AG10803 (cell line): ENCODE results near the gene FIBP.

Experiments used
- DNase-seq: peaks from one replicate; pipeline ENCODE4 v3.0.0; 2010; ENCODE audit warnings: low read depth
- H3K4me3 ChIP-seq: 2 replicates; pipeline ENCODE4 v1.5.1; 2011; ENCODE audit warnings: mild to moderate bottlenecking, low read length, control low read depth
- TF ChIP-seq, protein P1 (sequence below): conservative IDR thresholded peaks from 2 replicates; pipeline ENCODE4 v1.5.1; 2011; ENCODE audit warnings: mild to moderate bottlenecking, low read length, control low read depth, inconsistent platforms

Gene FIBP

GRCh38 chr11:65862941-65863888 is 25.1 kb downstream of the FIBP start:
- no peak for DNase-seq
- TF ChIP-seq, protein P1, sequence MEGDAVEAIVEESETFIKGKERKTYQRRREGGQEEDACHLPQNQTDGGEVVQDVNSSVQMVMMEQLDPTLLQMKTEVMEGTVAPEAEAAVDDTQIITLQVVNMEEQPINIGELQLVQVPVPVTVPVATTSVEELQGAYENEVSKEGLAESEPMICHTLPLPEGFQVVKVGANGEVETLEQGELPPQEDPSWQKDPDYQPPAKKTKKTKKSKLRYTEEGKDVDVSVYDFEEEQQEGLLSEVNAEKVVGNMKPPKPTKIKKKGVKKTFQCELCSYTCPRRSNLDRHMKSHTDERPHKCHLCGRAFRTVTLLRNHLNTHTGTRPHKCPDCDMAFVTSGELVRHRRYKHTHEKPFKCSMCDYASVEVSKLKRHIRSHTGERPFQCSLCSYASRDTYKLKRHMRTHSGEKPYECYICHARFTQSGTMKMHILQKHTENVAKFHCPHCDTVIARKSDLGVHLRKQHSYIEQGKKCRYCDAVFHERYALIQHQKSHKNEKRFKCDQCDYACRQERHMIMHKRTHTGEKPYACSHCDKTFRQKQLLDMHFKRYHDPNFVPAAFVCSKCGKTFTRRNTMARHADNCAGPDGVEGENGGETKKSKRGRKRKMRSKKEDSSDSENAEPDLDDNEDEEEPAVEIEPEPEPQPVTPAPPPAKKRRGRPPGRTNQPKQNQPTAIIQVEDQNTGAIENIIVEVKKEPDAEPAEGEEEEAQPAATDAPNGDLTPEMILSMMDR, result no peak
- H3K4me3 ChIP-seq, result no peak overlapping the region

- TF ChIP-seq, protein P1, result no peak
- peak overlapping the region; percentile 96 for H3K4me3 ChIP-seq
- DNase-seq, result no peak
These were observed 26.0 kb downstream of the FIBP start for GRCh38 chr11:65862191-65862735.

DNA sequence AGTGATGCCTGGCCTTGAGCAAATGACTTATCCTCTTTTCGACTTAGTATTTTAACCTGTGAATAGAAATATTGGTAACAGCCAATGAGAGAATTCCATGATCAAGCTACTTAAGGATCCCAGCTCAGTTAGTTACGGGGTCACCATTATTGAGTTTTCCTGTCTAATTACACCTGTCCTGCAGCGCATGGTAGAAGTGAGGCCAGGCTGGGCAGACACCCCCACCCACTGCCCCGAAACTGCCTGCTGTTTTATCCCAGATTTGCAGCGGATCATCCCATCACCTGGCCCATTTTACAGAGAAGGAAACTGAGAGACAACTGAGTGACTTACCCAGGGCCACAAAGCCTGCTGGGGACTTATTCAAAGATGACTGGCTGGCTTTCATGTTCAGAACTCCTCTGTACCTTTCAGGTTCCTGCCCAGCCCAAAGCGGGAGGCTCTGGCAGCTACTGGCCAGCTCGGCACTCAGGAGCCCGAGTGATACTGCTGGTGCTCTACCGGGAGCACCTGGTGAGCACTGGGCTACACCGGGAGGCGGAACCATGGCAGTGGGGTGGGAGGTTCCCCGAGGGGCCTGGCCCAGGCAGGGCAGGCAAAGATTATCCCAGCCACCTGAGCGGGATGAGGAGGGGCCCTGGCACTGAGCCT is 26.6 kb downstream of the FIBP start:
- TF ChIP-seq, protein P1, result no peak
- H3K4me3 ChIP-seq, result peak overlapping the region; percentile 96
- DNase-seq, result no peak

- H3K4me3 ChIP-seq, result peak overlapping the region; percentile 96
- TF ChIP-seq, protein P1, result no peak
- no peak for DNase-seq
These were observed 27.1 kb downstream of the FIBP start for GRCh38 chr11:65861165-65861505.

- peak within 1 kb of the TSS; percentile 96 for H3K4me3 ChIP-seq
- peak; percentile 97 for DNase-seq
- TF ChIP-seq, protein P1, result peak; percentile 74
These were observed 27.8 kb downstream of the FIBP start, which contains the start of gene MUS81 for GRCh38 chr11:65860278-65861164. Gene MUS81, plus strand, starts transcription at chr11:65860433. Its CDS starts 321 bp downstream, at chr11:65860754.

- TF ChIP-seq, protein P1, result no peak
- no peak for DNase-seq
- peak overlapping the region; percentile 96 for H3K4me3 ChIP-seq
These were observed 28.4 kb downstream of the FIBP start for GRCh38 chr11:65859812-65860277.
